Upper lobe of left lung (tissue), 4 donors: ENCODE measurements around the gene SELP.

Experiments
- CTCF ChIP-seq, 6 experiments: fragments of 450-650 bp in 4 of 6; fragments of 200-600 bp in 2 of 6; sonication (generic) in 2 of 6; IDR thresholded peaks; one replicate each; pipeline ENCODE4 v1.5.1; 2016 to 2019; ENCODE audit warnings: antibody characterized with exemption in 6 of 6
- POLR2A ChIP-seq, 4 donors: fragments of 450-650 bp; IDR thresholded peaks; one replicate each; pipeline ENCODE4 v1.5.1; 2016 to 2017; ENCODE audit warnings: antibody characterized with exemption in 4 of 4, mild to moderate bottlenecking in 2 of 4
- POLR2AphosphoS5 ChIP-seq, 2 donors: sonication (generic); formaldehyde crosslinking; IDR thresholded peaks; one replicate each; pipeline ENCODE4 v1.5.1; 2017; ENCODE audit warnings: antibody characterized with exemption in 2 of 2

- TF ChIP-seq POLR2A (IDR thresholded peaks at IDR 0.05) (no peak), CTCF (IDR thresholded peaks at IDR 0.05) (no peak), POLR2AphosphoS5 (IDR thresholded peaks at IDR 0.05) (no peak)
These were observed 51.8 kb downstream of the SELP start for GRCh38 chr1:169577981-169578738.
